ENCODE measurements around the gene NLRX1.

DNA sequence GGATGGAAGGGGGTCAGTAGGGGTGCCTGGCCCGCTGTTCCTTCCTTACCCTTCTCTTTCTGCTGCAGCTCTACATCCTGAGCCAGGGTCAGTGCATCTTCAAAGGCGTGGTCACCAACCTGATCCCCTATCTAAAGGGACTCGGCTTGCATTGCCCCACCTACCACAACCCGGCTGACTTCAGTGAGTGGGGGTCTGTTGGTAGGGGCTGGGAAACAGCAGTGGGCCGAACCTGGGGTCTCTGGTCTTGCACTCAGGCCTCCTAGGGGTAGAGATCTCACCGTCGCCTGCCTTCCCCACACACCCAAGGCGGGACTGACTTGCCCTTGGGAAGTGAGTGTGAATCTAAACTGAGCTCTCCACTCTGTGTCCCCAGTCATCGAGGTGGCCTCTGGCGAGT is 12.0 kb upstream of the NLRX1 start:
- TF ChIP-seq, protein P1, sequence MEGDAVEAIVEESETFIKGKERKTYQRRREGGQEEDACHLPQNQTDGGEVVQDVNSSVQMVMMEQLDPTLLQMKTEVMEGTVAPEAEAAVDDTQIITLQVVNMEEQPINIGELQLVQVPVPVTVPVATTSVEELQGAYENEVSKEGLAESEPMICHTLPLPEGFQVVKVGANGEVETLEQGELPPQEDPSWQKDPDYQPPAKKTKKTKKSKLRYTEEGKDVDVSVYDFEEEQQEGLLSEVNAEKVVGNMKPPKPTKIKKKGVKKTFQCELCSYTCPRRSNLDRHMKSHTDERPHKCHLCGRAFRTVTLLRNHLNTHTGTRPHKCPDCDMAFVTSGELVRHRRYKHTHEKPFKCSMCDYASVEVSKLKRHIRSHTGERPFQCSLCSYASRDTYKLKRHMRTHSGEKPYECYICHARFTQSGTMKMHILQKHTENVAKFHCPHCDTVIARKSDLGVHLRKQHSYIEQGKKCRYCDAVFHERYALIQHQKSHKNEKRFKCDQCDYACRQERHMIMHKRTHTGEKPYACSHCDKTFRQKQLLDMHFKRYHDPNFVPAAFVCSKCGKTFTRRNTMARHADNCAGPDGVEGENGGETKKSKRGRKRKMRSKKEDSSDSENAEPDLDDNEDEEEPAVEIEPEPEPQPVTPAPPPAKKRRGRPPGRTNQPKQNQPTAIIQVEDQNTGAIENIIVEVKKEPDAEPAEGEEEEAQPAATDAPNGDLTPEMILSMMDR (IDR thresholded peaks at IDR 0.05): no peak
- no peak for TF ChIP-seq POLR2A (IDR thresholded peaks at IDR 0.05)

All from right lobe of liver (tissue), 4 donors.